NOMO-1 treated with DMSO at 0.1 percent for 48 hours (cell line): ENCODE results near the gene CEP41.

ENCODE experiments used
- DNase-seq: peaks from one replicate; lab custom pipeline; 2025; ENCODE audit not compliant: unreplicated experiment; lab: John Stamatoyannopoulos, UW

Gene CEP41

GRCh38 chr7:130352194-130353074 is 88.4 kb downstream of the CEP41 start:
- no peak for DNase-seq

- no peak for DNase-seq
Observed at GRCh38 chr7:130351791-130352090, 89.1 kb downstream of the CEP41 start.

- DNase-seq: no peak
Observed at GRCh38 chr7:130350945-130351790, 89.6 kb downstream of the CEP41 start.

- no peak for DNase-seq
Observed at GRCh38 chr7:130349911-130350782, 90.7 kb downstream of the CEP41 start.

GRCh38 chr7:130346941-130347340 is 93.9 kb downstream of the CEP41 start:
- no peak for DNase-seq

- DNase-seq: no peak
Observed at GRCh38 chr7:130346177-130346905, 94.5 kb downstream of the CEP41 start.

GRCh38 chr7:130345725-130346124 is 95.1 kb downstream of the CEP41 start:
- no peak for DNase-seq

- no peak for DNase-seq
Observed at GRCh38 chr7:130345136-130345535, 95.7 kb downstream of the CEP41 start.

GRCh38 chr7:130344271-130344866 is 96.4 kb downstream of the CEP41 start, which contains the start of gene CPA5:
CPA5 (plus strand) TSS chr7:130344816; CDS start chr7:130346486, 1,670 bp downstream.
- no peak for DNase-seq
